DOHH2 (cell line): Measurements from ENCODE around the gene RPAP3.

Source experiments
- H3F3A ChIP-seq: fragments of 200-600 bp; sonication (generic), shearing (Covaris generic); 2 replicates; pipeline ENCODE4 v1.6.0; 2016; ENCODE audit warnings: antibody characterized with exemption, mild to moderate bottlenecking; ENCODE audit not compliant: control insufficient read depth, insufficient read depth
- H3K27ac ChIP-seq: fragments of 200-600 bp; sonication (generic); 2 replicates; pipeline ENCODE4 v1.5.1; 2014; ENCODE audit warnings: low read depth, mild to moderate bottlenecking, low read length, moderate library complexity
- H3K27me3 ChIP-seq: fragments of 200-600 bp; sonication (generic); 2 replicates; pipeline ENCODE4 v1.6.1; 2014; ENCODE audit warnings: mild to moderate bottlenecking, low read length, mixed read lengths; ENCODE audit not compliant: control insufficient read depth
- H3K36me3 ChIP-seq: fragments of 200-600 bp; sonication (generic); 2 replicates; pipeline ENCODE4 v1.6.1; 2014; ENCODE audit warnings: mild to moderate bottlenecking, low read length, moderate library complexity, mixed read lengths; ENCODE audit not compliant: control insufficient read depth
- H3K4me1 ChIP-seq: fragments of 200-600 bp; sonication (generic); 2 replicates; pipeline ENCODE4 v1.6.1; 2014; ENCODE audit warnings: mild to moderate bottlenecking, low read length, mixed read lengths; ENCODE audit not compliant: control insufficient read depth
- H3K4me2 ChIP-seq: fragments of 200-600 bp; sonication (generic); 2 replicates; pipeline ENCODE4 v1.6.0; 2014; ENCODE audit warnings: mild to moderate bottlenecking, low read length, moderate library complexity
- H3K4me3 ChIP-seq: fragments of 200-600 bp; sonication (generic); 2 replicates; pipeline ENCODE4 v1.5.1; 2014; ENCODE audit warnings: mild to moderate bottlenecking, low read length, mixed read lengths
- H3K79me2 ChIP-seq: fragments of 200-600 bp; sonication (generic); 2 replicates; pipeline ENCODE4 v1.6.1; 2014; ENCODE audit warnings: mild to moderate bottlenecking, low read length, mixed read lengths; ENCODE audit not compliant: control insufficient read depth
- H3K9me2 ChIP-seq: fragments of 200-600 bp; sonication (generic); replicated peaks from 2 replicates; pipeline ENCODE4 v1.6.1; 2014; ENCODE audit warnings: mild to moderate bottlenecking, low read length, mixed read lengths; ENCODE audit not compliant: control insufficient read depth
- H3K9me3 ChIP-seq: fragments of 200-600 bp; sonication (generic); 2 replicates; pipeline ENCODE4 v1.6.1; 2014; ENCODE audit warnings: antibody characterized with exemption, low read length, mixed read lengths; ENCODE audit not compliant: control insufficient read depth, insufficient read depth
- H4K20me1 ChIP-seq: fragments of 200-600 bp; sonication (generic); 2 replicates; pipeline ENCODE4 v1.6.0; 2014; ENCODE audit warnings: low read depth, mild to moderate bottlenecking, antibody characterized with exemption, low read length, moderate library complexity; ENCODE audit not compliant: control insufficient read depth, insufficient read depth
- CTCF ChIP-seq: fragments of 200-600 bp; sonication (generic); IDR thresholded peaks from one replicate; pipeline ENCODE4 v1.5.1; 2014; ENCODE audit warnings: antibody characterized with exemption, mild to moderate bottlenecking, low read depth, low read length; ENCODE audit not compliant: poor library complexity, severe bottlenecking
- EZH2phosphoT487 ChIP-seq: fragments of 200-600 bp; sonication (generic); IDR thresholded peaks from 2 replicates; pipeline ENCODE4 v1.6.1; 2017; ENCODE audit warnings: borderline replicate concordance, mild to moderate bottlenecking, antibody characterized with exemption, low read length, moderate library complexity, mixed read lengths

Gene RPAP3

GRCh38 chr12:47751561-47751960, 45.7 kb upstream of the RPAP3 start:
- Histone ChIP-seq H3K36me3 (no peaks in the 10 kb centered on the region), H3K4me1 (peaks cover 19% of the 10 kb centered on the region), H3K79me2 (no peaks in the 10 kb centered on the region), H4K20me1 (0 out of 2 replicates have a peak, but pooled peaks cover 5% of the 10 kb centered on the region), H3K27ac (no peak overlapping the region), H3K9me3 (no peaks in the 10 kb centered on the region), H3K9me2 (no peaks in the 10 kb centered on the region), H3K4me2 (no peak overlapping the region), H3K27me3 (peaks cover 20% of the 10 kb centered on the region), H3F3A (no peaks in the 10 kb centered on the region), H3K4me3 (no peak overlapping the region)
- TF ChIP-seq EZH2phosphoT487 (no peak), CTCF (no peak)

DNA sequence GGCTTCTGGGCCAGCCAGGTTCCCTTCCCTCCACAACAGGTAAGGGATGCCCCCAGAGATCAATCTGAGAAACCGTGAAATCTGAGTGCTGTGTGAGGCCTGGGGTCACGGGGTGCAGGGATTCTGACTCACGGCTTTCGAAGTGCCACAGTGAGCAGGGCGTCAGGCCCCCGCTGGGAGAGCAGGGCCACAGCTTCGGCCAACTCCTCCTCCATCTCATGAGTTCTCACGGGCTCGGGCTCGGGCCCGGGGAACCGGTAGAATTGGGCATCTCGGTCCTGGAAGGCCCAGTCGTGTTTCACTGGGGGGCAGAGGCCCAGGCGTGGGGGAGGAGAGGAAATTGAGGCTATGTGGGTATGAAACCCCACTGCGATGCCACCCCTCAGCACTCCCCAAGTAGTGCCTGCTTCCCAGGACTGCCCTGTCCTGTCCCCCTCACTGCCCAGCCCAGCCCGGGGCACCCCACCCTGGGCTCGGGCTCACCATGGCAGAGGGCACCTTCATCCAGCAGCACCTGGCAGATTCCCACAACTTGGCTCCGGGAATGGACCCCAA, 45.2 kb upstream of the RPAP3 start:
- Histone ChIP-seq H3K9me2 (no peaks in the 10 kb centered on the region), H3F3A (no peaks in the 10 kb centered on the region), H3K4me3 (no peak overlapping the region), H3K4me1 (peaks cover 19% of the 10 kb centered on the region), H3K27ac (no peak overlapping the region), H3K79me2 (no peaks in the 10 kb centered on the region), H4K20me1 (0 out of 2 replicates have a peak, but pooled peaks cover 5% of the 10 kb centered on the region), H3K9me3 (no peaks in the 10 kb centered on the region), H3K4me2 (no peak overlapping the region), H3K36me3 (no peaks in the 10 kb centered on the region), H3K27me3 (peaks cover 20% of the 10 kb centered on the region)
- no peak for TF ChIP-seq EZH2phosphoT487
- no peak for TF ChIP-seq CTCF

DNA sequence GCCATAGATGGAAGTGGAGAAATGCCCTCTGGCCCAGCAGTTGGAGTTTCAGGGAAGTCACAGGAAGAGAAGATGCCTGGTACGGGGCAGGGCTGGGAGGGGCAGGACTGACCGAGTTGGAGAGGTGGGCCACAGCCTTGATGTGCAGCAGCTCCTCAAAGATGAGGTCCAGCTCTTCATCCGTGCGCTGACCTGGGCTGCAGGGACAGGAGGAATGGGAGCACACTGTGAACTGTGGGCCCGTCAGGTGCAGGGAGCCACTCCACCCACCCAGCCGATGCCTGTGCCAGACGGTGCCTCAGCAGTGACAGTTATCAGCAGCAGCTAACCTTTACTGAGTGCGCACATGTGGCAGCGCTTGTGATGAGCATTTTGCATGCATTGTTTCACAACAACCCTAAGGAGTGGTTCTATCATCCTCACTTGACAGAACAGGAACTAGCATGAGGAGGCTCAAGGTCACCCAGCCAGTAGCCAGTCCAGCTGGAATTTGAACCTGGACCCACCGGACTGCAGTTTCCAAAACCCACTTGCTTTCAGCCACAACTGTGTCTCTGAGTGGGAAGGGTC, 44.5 kb upstream of the RPAP3 start:
- no peak overlapping the region for H3K4me3 ChIP-seq
- TF ChIP-seq CTCF (no peak), EZH2phosphoT487 (no peak)

More for the DNA sequence above, 44.5 kb upstream of the RPAP3 start:
- Histone ChIP-seq H3F3A (no peaks in the 10 kb centered on the region), H4K20me1 (0 out of 2 replicates have a peak, but pooled peaks cover 5% of the 10 kb centered on the region), H3K4me2 (no peak overlapping the region), H3K27me3 (peaks cover 23% of the 10 kb centered on the region), H3K4me1 (peaks cover 19% of the 10 kb centered on the region), H3K9me2 (no peaks in the 10 kb centered on the region), H3K27ac (no peak overlapping the region), H3K79me2 (no peaks in the 10 kb centered on the region), H3K9me3 (no peaks in the 10 kb centered on the region), H3K36me3 (no peaks in the 10 kb centered on the region)
